Neural progenitor cell (in vitro differentiated cells): Measurements from ENCODE around the gene EYA4.

Experiments
- CTCF ChIP-seq: fragments of 200-600 bp; sonication (generic); IDR thresholded peaks from 2 replicates; pipeline ENCODE4 v1.5.1; 2017; ENCODE audit warnings: antibody characterized with exemption, mild to moderate bottlenecking
- EZH2phosphoT487 ChIP-seq: fragments of 200-600 bp; sonication (generic); IDR thresholded peaks from 2 replicates; pipeline ENCODE4 v1.6.1; 2017; ENCODE audit warnings: antibody characterized with exemption

- TF ChIP-seq CTCF (no peak), EZH2phosphoT487 (no peak)
Observed at GRCh38 chr6:133358574-133359150, 117.5 kb downstream of the EYA4 start.
